Sigmoid colon (tissue), 7 donors: ENCODE measurements around the gene GTF2A1L. TPM values are rescaled to one million over a fixed set of nuclear protein-coding genes. Genes with fewer than 3 reads are reported as not detected.
A peak's percentile ranks its signal among the peaks of the same experiment; 100 is the strongest.

Experiments
- DNase-seq: peaks from one replicate; pipeline ENCODE4 v3.0.0-alpha.2; 2019
- H3K27ac ChIP-seq, 4 donors: fragments of 200-600 bp; sonication (generic); one replicate each; pipeline ENCODE4 v1.5.1; 2016 to 2019; ENCODE audit warnings: mild to moderate bottlenecking in 1 of 4
- H3K27me3 ChIP-seq, 3 donors: fragments of 200-600 bp; sonication (generic); one replicate each; pipeline ENCODE4 v1.5.1; 2019; ENCODE audit warnings: mild to moderate bottlenecking in 1 of 3
- H3K36me3 ChIP-seq, 4 donors: fragments of 200-600 bp; sonication (generic); one replicate each; pipeline ENCODE4 v1.5.1; 2016 to 2019
- H3K4me1 ChIP-seq, 4 donors: fragments of 200-600 bp; sonication (generic); one replicate each; pipeline ENCODE4 v1.5.1; 2017 to 2019
- H3K4me3 ChIP-seq, 4 donors: fragments of 200-600 bp; sonication (generic); one replicate each; pipeline ENCODE4 v1.5.1; 2017 to 2019; ENCODE audit warnings: mild to moderate bottlenecking in 2 of 4, moderate library complexity in 1 of 4
- H3K9me3 ChIP-seq, 4 donors: fragments of 200-600 bp in 3 of 4; sonication (generic) in 3 of 4; one replicate each; pipeline versions ENCODE4 v1.5.1 to v1.6.1; 2013 to 2019
- CTCF ChIP-seq, 4 experiments: fragments of 450-650 bp in 3 of 4; fragments of 200-600 bp in 1 of 4; IDR thresholded peaks; one replicate each; pipeline ENCODE4 v1.5.1; 2016 to 2019; ENCODE audit warnings: antibody characterized with exemption in 4 of 4, mild to moderate bottlenecking in 3 of 4, moderate library complexity in 2 of 4
- EP300 ChIP-seq, 4 donors: sonication (generic); formaldehyde crosslinking; IDR thresholded peaks; one replicate each; pipeline ENCODE4 v1.6.1; 2017; ENCODE audit warnings: antibody characterized with exemption in 4 of 4
- POLR2A ChIP-seq, 2 donors: fragments of 450-650 bp; IDR thresholded peaks; one replicate each; pipeline ENCODE4 v1.6.1; 2016; ENCODE audit warnings: antibody characterized with exemption in 2 of 2, mild to moderate bottlenecking in 2 of 2, moderate library complexity in 2 of 2
- POLR2AphosphoS5 ChIP-seq, 4 donors: sonication (generic); formaldehyde crosslinking; IDR thresholded peaks; one replicate each; pipeline ENCODE4 v1.6.1; 2017; ENCODE audit warnings: antibody characterized with exemption in 4 of 4
- WGBS, 2 donors: extraction: QIAGEN DNeasy Blood & Tissue Kit; methylation state at CpG; one replicate each; pipeline ENCODE4 v1.1.7; 2013; 5-methylcytosine and 5-hydroxymethylcytosine counted together
- intact Hi-C: fragments of 100-400 bp; cut with DNase I; formaldehyde crosslinking; loops from one replicate; pipeline ENCODE4 v1.15.1; 2023
- polyA plus RNA-seq, 3 donors: library from polyadenylated mRNA; stranded (reverse); fragments of 200-250 nt; gene quantifications; one replicate each; pipeline ENCODE4 v1.2.3, GENCODE V29; 2013
- total RNA-seq, 4 donors: library from RNA; depleted of rRNA; stranded (reverse); fragments of >200 nt; gene quantifications; one replicate each; pipeline ENCODE4 v1.1.0, GENCODE V29; 2016
- donor health status: healthy with polysubstance abuse.
- donor health status: Bipolar disorder and iron deficiency.
- donor health status: healthy.

GTF2A1L gene, protein sequence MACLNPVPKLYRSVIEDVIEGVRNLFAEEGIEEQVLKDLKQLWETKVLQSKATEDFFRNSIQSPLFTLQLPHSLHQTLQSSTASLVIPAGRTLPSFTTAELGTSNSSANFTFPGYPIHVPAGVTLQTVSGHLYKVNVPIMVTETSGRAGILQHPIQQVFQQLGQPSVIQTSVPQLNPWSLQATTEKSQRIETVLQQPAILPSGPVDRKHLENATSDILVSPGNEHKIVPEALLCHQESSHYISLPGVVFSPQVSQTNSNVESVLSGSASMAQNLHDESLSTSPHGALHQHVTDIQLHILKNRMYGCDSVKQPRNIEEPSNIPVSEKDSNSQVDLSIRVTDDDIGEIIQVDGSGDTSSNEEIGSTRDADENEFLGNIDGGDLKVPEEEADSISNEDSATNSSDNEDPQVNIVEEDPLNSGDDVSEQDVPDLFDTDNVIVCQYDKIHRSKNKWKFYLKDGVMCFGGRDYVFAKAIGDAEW
- total RNA-seq (100 to 1,000 TPM in 1 of 4 donors, 10 to 100 TPM in 3; 21.8 to 105 (median 50.1) TPM), polyA plus RNA-seq (1 to 10 TPM in 1 of 3 donors, under 1 TPM in 1, not detected in 1; 0.66 to 3.0 TPM)

GRCh38 chr2:48617618-48618017 is at the start of gene GTF2A1L:
Gene GTF2A1L (plus strand): TSS chr2:48617856. CDS start chr2:48617875, 19 bp downstream.
- no peak for DNase-seq
- Histone ChIP-seq H3K4me1 (peaks cover 0 to 10% (median 0%) of the 10 kb centered on the region in 4 donors), H3K27ac (no peak within 1 kb of the TSS), H3K4me3 (no peak within 1 kb of the TSS), H3K36me3 (no peaks in the 10 kb centered on the region), H3K27me3 (no peaks in the 10 kb centered on the region), H3K9me3 (no peaks in the 10 kb centered on the region)
- TF ChIP-seq CTCF (IDR thresholded peaks at IDR 0.05) (no peak), POLR2AphosphoS5 (IDR thresholded peaks at IDR 0.05) (no peak), EP300 (IDR thresholded peaks at IDR 0.05) (no peak), POLR2A (IDR thresholded peaks at IDR 0.05) (no peak)
- 80 to 82% methylated on average over 26 of the region's 26 CpGs for WGBS, 2 donors
- intact Hi-C loops: no loop called here

- Histone ChIP-seq H3K4me3 (no peak overlapping the region), H3K27ac (peak overlapping the region in 2 of 4 donors; percentile 23 to 64), H3K4me1 (peaks cover 0 to 68% (median 58%) of the 10 kb centered on the region in 4 donors), H3K27me3 (no peaks in the 10 kb centered on the region), H3K9me3 (no peaks in the 10 kb centered on the region), H3K36me3 (peaks cover 0 to 4% (median 0%) of the 10 kb centered on the region in 4 donors)
- TF ChIP-seq EP300 (IDR thresholded peaks at IDR 0.05) (no peak), POLR2A (IDR thresholded peaks at IDR 0.05) (no peak), CTCF (IDR thresholded peaks at IDR 0.05) (no peak), POLR2AphosphoS5 (IDR thresholded peaks at IDR 0.05) (peak in 1 of 4 donors; percentile 7)
- DNase-seq: no peak
- WGBS, 2 donors: 70 to 76% methylated on average over 4 of the region's 4 CpGs
- intact Hi-C loops: no loop called here
Measured at GRCh38 chr2:48568547-48568946, 49.1 kb upstream of the GTF2A1L start.

DNA sequence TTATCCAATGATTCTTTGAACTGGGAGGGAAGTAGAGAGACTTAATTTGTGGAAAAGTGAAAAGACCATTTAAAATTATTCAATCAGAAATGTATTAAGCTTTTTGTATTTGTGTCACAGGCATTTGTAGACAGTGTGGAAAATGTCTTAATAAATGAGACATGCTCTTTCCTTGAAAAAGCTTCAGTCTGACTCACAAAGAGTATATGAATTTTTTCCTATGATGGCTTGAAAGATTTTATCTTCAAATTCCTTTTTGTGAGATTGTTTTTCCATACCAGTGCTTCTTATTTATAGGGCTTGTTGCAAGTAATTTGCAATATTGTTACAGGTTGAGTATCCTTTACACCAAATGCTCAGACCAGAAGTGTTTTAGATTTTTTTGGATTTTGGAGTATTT is 48.2 kb upstream of the GTF2A1L start:
- no peak for TF ChIP-seq POLR2A (IDR thresholded peaks at IDR 0.05)
- TF ChIP-seq POLR2AphosphoS5 (IDR thresholded peaks at IDR 0.05): no peak
- TF ChIP-seq EP300 (IDR thresholded peaks at IDR 0.05): no peak
- TF ChIP-seq CTCF (IDR thresholded peaks at IDR 0.05): no peak
- H3K9me3 ChIP-seq: no peaks in the 10 kb centered on the region
- peak overlapping the region in 1 of 4 donors; percentile 23 for H3K27ac ChIP-seq
- H3K4me3 ChIP-seq: no peak overlapping the region
- H3K27me3 ChIP-seq: no peaks in the 10 kb centered on the region
- no peak for DNase-seq
- H3K36me3 ChIP-seq: peaks cover 0 to 10% (median 0%) of the 10 kb centered on the region in 4 donors
- intact Hi-C loops: no loop called here
- H3K4me1 ChIP-seq: peaks cover 0 to 68% (median 58%) of the 10 kb centered on the region in 4 donors

DNA sequence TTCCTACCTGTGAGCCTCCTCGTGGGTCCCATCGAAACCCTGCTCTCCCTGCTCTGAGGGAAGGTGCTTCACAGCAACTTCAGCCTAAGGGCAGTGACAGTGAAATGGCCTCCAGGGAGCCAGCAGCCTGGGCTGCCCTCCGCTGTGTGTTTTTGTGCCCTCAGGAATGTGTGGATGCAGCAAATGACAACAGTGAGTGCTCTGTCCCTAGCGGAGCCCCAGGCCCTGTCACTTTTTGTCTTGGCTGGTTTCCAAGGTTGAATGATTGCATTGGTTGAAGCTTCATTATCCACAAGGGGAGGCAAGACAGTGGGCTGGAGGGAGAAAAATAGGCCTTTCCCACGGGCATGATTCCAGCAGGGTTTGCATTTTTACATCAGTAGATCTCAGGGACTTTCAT is 44.8 kb upstream of the GTF2A1L start:
- no peak for DNase-seq
- intact Hi-C loops: no loop called here
- Histone ChIP-seq H3K27me3 (no peaks in the 10 kb centered on the region), H3K4me1 (peaks cover 0 to 49% (median 33%) of the 10 kb centered on the region in 4 donors), H3K9me3 (no peaks in the 10 kb centered on the region), H3K27ac (peak overlapping the region in 3 of 4 donors; percentile 12 to 51 (median 16)), H3K36me3 (peaks cover 0 to 10% (median 0%) of the 10 kb centered on the region in 4 donors), H3K4me3 (no peak overlapping the region)
- 68 to 79% methylated on average over 5 of the region's 5 CpGs for WGBS, 2 donors
- TF ChIP-seq POLR2AphosphoS5 (IDR thresholded peaks at IDR 0.05): peak in 1 of 4 donors; percentile 16
- TF ChIP-seq EP300 (IDR thresholded peaks at IDR 0.05): no peak
